KOPT-K1 (cell line): Measurements from ENCODE around the gene GMEB2.

Experiments used
- H3K27ac ChIP-seq: fragments of 200-600 bp; sonication (generic); 2 replicates; pipeline ENCODE4 v1.5.1; 2016; ENCODE audit warnings: antibody characterized with exemption, mild to moderate bottlenecking, low read depth, low read length; ENCODE audit not compliant: poor library complexity, severe bottlenecking
- H3K36me3 ChIP-seq: fragments of 200-600 bp; sonication (generic); 2 replicates; pipeline ENCODE4 v1.5.1; 2017; ENCODE audit warnings: antibody characterized with exemption, mild to moderate bottlenecking, low read length, moderate library complexity; ENCODE audit not compliant: insufficient read depth
- H3K9me3 ChIP-seq: fragments of 200-600 bp; sonication (generic); 2 replicates; pipeline ENCODE4 v1.5.1; 2017; ENCODE audit warnings: antibody characterized with exemption, low read length, mild to moderate bottlenecking; ENCODE audit not compliant: insufficient read depth, poor library complexity, severe bottlenecking

GMEB2 gene

GRCh38 chr20:63552481-63553249 is 74.2 kb downstream of the GMEB2 start:
- Histone ChIP-seq H3K9me3 (no peaks in the 10 kb centered on the region), H3K27ac (peak overlapping the region; percentile 37), H3K36me3 (no peaks in the 10 kb centered on the region)

GRCh38 chr20:63551068-63551467 is 75.8 kb downstream of the GMEB2 start:
- Histone ChIP-seq H3K27ac (no peak overlapping the region), H3K36me3 (no peaks in the 10 kb centered on the region), H3K9me3 (no peaks in the 10 kb centered on the region)

GRCh38 chr20:63549679-63550282 is 77.1 kb downstream of the GMEB2 start:
- Histone ChIP-seq H3K27ac (no peak overlapping the region), H3K9me3 (no peaks in the 10 kb centered on the region), H3K36me3 (no peaks in the 10 kb centered on the region)

DNA sequence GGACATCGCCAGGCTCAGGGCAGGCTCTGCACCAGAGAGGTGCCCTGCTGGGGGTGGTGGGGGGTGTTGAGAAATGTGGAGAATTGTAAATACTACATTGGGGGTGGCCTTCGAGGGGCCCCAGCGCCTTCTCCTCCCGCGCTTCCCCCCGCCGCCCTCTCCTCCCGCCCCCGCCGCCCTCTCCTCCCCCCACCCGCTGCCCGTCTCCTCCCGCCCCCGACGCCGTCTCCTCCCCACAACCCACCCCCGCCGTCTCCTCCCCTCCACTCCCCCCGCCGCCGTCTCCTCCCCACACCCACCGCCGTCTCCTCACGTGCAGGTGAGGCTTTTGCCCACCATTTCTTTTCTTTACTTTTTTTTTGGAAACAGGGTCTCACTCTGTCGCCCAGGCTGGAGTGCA is 77.9 kb downstream of the GMEB2 start:
- H3K36me3 ChIP-seq = no peaks in the 10 kb centered on the region
- no peak overlapping the region for H3K27ac ChIP-seq
- no peaks in the 10 kb centered on the region for H3K9me3 ChIP-seq

- no peaks in the 10 kb centered on the region for H3K9me3 ChIP-seq
- no peaks in the 10 kb centered on the region for H3K36me3 ChIP-seq
- no peak overlapping the region for H3K27ac ChIP-seq
Measured at GRCh38 chr20:63548542-63548941, 78.4 kb downstream of the GMEB2 start.

DNA sequence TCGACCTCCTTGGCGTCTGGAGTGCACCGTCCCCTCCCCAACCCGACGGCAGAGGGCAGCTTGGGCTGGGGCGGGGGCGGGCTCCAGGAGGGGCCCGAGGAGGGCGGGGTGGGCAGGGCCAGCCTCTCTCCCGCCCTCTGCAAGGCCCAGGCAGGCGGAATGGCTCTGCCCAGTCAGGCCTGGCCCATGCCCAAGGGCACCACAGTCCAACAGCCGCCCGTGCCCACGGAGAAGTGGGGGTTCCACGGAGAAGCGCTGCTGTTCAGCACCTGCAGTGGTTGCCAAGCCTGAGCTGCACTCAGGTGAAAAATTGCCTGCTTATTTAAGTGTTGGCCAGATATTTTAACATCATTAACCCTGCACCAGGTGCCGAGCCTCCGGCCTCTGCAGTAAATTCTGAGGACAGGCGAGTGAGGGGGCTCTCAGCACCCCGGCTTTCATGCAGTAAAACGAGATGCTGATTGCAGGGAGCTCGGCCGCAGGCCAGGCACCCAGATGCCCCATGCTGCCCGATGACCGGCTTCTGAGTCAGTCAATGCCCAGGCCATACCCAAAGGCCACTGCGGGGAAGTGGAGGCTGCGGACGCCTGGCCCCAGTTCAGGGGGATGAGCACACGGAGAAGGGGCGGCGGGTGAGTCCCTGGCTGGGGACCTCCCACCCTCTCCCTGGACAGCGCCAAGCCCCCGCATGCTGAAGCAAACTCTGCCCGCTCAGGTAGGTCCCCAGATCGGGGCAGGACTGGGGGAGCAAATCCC is 79.0 kb downstream of the GMEB2 start, which contains the start of gene SRMS:
TSS of gene SRMS (minus strand) at position 25 of the 756 bp plus-strand sequence. CDS start 286 bp downstream, outside the sequence.
- H3K36me3 ChIP-seq = no peaks in the 10 kb centered on the region
- no peaks in the 10 kb centered on the region for H3K9me3 ChIP-seq
- no peak within 1 kb of the TSS for H3K27ac ChIP-seq

DNA sequence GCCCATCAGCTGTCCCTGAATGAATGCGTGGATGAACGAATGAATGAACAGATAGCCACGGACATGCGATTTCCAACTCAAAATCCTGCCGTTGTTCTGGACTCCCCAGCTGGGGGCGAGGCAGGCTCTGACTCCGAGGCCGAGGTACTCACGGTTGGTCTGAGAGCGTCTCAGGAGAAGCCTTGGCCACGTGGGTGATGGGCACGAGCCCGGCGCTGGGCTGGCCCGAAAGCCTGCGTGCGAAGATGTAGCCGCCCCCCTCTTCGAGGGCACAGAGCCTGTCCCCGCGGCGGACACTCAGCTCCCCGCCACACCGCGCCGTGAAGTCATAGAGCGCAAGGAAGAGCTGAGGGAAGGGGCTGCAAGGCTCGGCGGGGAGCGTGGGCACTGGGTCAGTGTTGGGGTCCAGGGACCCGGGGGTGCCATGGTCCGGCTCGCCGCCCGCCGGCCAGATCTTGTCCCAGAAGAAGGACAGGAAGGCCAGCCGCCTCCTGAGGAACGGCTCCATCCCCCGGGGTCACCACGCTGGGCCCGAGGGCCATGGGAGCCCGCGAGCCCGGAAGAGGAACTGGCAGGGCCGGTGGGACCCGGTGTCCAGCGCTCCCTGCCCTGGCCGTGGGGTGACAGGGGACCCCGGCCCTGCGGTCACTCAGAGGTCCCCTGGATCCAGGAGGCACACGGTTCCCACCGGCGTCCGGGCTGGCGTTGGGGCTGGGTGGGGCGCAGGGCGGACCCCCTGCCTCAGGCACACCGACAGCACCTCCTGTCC is 79.8 kb downstream of the GMEB2 start:
- no peaks in the 10 kb centered on the region for H3K36me3 ChIP-seq
- H3K27ac ChIP-seq = no peak overlapping the region
- no peaks in the 10 kb centered on the region for H3K9me3 ChIP-seq

GRCh38 chr20:63546256-63546955 is 80.5 kb downstream of the GMEB2 start:
- Histone ChIP-seq H3K9me3 (no peaks in the 10 kb centered on the region), H3K36me3 (no peaks in the 10 kb centered on the region), H3K27ac (no peak overlapping the region)

- Histone ChIP-seq H3K27ac (no peak overlapping the region), H3K36me3 (no peaks in the 10 kb centered on the region), H3K9me3 (no peaks in the 10 kb centered on the region)
Measured at GRCh38 chr20:63545814-63546213, 81.1 kb downstream of the GMEB2 start.

GRCh38 chr20:63544958-63545516 is 81.9 kb downstream of the GMEB2 start:
- Histone ChIP-seq H3K9me3 (no peaks in the 10 kb centered on the region), H3K27ac (no peak overlapping the region), H3K36me3 (no peaks in the 10 kb centered on the region)

GRCh38 chr20:63544241-63544957 is 82.5 kb downstream of the GMEB2 start:
- Histone ChIP-seq H3K9me3 (no peaks in the 10 kb centered on the region), H3K36me3 (no peaks in the 10 kb centered on the region), H3K27ac (no peak overlapping the region)

GRCh38 chr20:63543733-63544132 is 83.2 kb downstream of the GMEB2 start:
- Histone ChIP-seq H3K27ac (no peak overlapping the region), H3K36me3 (no peaks in the 10 kb centered on the region), H3K9me3 (no peaks in the 10 kb centered on the region)

DNA sequence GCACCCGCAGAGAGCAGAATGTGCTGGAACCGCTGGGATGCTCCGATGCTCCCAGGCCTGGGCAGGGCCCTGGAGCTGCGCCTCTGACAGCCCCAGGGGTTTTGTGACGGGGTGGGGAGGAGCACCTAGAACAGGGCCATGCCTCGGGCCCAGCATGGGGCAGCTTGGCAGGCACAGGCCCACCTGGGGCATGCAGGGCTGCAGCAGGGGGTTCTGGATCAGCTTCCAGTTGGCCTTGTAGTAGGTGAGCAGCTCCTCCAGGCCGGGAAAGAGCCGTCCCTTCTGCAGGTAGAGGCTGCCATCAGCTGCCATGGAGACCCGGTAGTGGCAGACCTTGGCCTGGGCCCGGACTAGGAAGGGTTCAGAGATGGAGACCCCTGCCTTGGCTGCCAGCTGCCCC is 83.8 kb downstream of the GMEB2 start:
- Histone ChIP-seq H3K27ac (no peak overlapping the region), H3K36me3 (no peaks in the 10 kb centered on the region), H3K9me3 (no peaks in the 10 kb centered on the region)

GRCh38 chr20:63542696-63543095 is 84.2 kb downstream of the GMEB2 start:
- Histone ChIP-seq H3K27ac (no peak overlapping the region), H3K9me3 (no peaks in the 10 kb centered on the region), H3K36me3 (no peaks in the 10 kb centered on the region)
